Caco-2 (cell line): ENCODE data around the gene TPM2. TPM values are rescaled to one million over a fixed set of nuclear protein-coding genes. Genes with fewer than 3 reads are reported as not detected.
"Not testable (repeated sequence)": the region's sequence is repeated elsewhere in the genome, so short reads cannot be mapped to it uniquely, and the experiment has no call there.

Source experiments
- BruUV-seq: library from RNA; stranded (reverse); fragments of 400-500 nt; replicated peaks from 2 replicates; lab custom pipeline; 2021; lab: Mats Ljungman, UMichigan
- CTCF ChIA-PET: fragments of 300-600 bp; sonication (Branson Sonifier 250); formaldehyde crosslinking; loops from one replicate; lab custom pipeline; 2022; ENCODE audit warnings: antibody characterized with exemption; lab: Charles Lee
- POLR2A ChIA-PET: fragments of 300-600 bp; sonication (Branson Sonifier 250); formaldehyde crosslinking; loops from one replicate; lab custom pipeline; 2022; ENCODE audit warnings: antibody characterized with exemption; lab: Charles Lee
- DNase-seq, 2 experiments: peaks; one replicate each; pipeline versions ENCODE4 v3.0.0 to v3.0.0-alpha.2; 2020 to 2022
- H3K27me3 ChIP-seq: replicated peaks from 2 replicates; pipeline ENCODE4 v1.6.0; 2011; ENCODE audit warnings: low read length; ENCODE audit not compliant: control insufficient read depth, insufficient read depth
- H3K36me3 ChIP-seq: 2 replicates; pipeline ENCODE4 v1.5.1; 2011; ENCODE audit warnings: low read length; ENCODE audit not compliant: control insufficient read depth, insufficient read depth
- H3K4me1 ChIP-seq: fragments of 250-450 bp; sonication (Bioruptor Pico); 2 replicates; pipeline ENCODE4 v1.5.1; 2020; ENCODE audit warnings: mild to moderate bottlenecking
- H3K4me3 ChIP-seq: 2 replicates; pipeline ENCODE4 v1.5.1; 2011; ENCODE audit warnings: low read depth, mild to moderate bottlenecking, control low read depth, low read length
- H3K9me3 ChIP-seq: fragments of 250-450 bp; sonication (Bioruptor Pico); 2 replicates; pipeline ENCODE4 v1.5.1; 2020; ENCODE audit warnings: mild to moderate bottlenecking, moderate library complexity
- H3K27ac Mint-ChIP-seq: one replicate; pipeline ENCODE4 v1.8.0; 2022; ENCODE audit warnings: mixed read lengths; ENCODE audit not compliant: unreplicated experiment
- H3K27me3 Mint-ChIP-seq: one replicate; pipeline ENCODE4 v1.8.0; 2022; ENCODE audit warnings: mixed read lengths; ENCODE audit not compliant: insufficient read depth, unreplicated experiment
- H3K36me3 Mint-ChIP-seq: one replicate; pipeline ENCODE4 v1.8.0; 2022; ENCODE audit warnings: mild to moderate bottlenecking, mixed read lengths; ENCODE audit not compliant: insufficient read depth, unreplicated experiment
- H3K4me1 Mint-ChIP-seq: one replicate; pipeline ENCODE4 v1.8.0; 2022; ENCODE audit warnings: low read depth, mixed read lengths; ENCODE audit not compliant: unreplicated experiment
- H3K4me3 Mint-ChIP-seq: one replicate; pipeline ENCODE4 v1.8.0; 2022; ENCODE audit warnings: mild to moderate bottlenecking, moderate library complexity, mixed read lengths; ENCODE audit not compliant: unreplicated experiment
- H3K9me3 Mint-ChIP-seq: one replicate; pipeline ENCODE4 v1.8.0; 2022; ENCODE audit warnings: mixed read lengths; ENCODE audit not compliant: unreplicated experiment
- intact Hi-C: fragments of 100-400 bp; cut with micrococcal nuclease; formaldehyde crosslinking; loops from one replicate; pipeline ENCODE4 v1.10.0; 2022; ENCODE audit not compliant: unreplicated experiment
- total RNA-seq: library from RNA; stranded (reverse); gene quantifications from 2 replicates; pipeline ENCODE4 v1.2.3, GENCODE V29; 2022
- TF ChIP-seq, protein P1 (sequence below), 2 experiments: fragments of 200-600 bp in 1 of 2; IDR thresholded peaks; 1 replicate in 1 of 2; 2 replicates in 1 of 2; pipeline versions ENCODE4 v1.5.1 to v1.8.0; 2011 to 2022; ENCODE audit warnings: antibody characterized with exemption in 1 of 2, control low read depth in 1 of 2, inconsistent platforms in 1 of 2, low read depth in 1 of 2, low read length in 1 of 2, mild to moderate bottlenecking in 1 of 2, moderate library complexity in 1 of 2; ENCODE audit not compliant: insufficient read depth in 1 of 2, severe bottlenecking in 1 of 2, unreplicated experiment in 1 of 2

The TPM2 gene
- total RNA-seq, 1 experiment from 2014 or later: 21.8 TPM

DNA sequence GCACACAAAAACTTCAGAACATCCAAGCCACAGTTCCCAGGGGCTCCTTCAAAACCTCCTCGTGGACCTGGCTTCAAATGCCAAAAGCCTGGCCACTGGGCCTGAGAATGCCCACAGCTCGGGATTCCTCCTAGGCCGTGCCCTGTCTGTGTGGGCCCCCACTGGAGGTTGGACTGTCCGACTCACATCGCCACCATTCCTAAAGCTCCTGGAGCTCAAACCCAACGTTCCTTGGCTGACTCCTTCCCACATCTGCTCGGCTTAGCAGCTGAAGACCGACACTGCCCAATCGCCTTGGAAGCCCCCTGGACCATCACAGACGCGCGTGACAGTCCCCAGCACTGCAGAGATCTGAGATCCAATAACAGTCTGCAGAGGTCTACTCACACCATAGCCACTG is 46.7 kb downstream of the TPM2 start:
- no TSS peak for BruUV-seq
- ChIA-PET CTCF (no interaction called here), POLR2A (no interaction called here)
- Mint-ChIP-seq H3K27me3 (no peaks in the 10 kb centered on the region), H3K9me3 (no peaks in the 10 kb centered on the region), H3K4me3 (no peak overlapping the region), H3K4me1 (peaks cover 10% of the 10 kb centered on the region), H3K36me3 (peaks cover 13% of the 10 kb centered on the region), H3K27ac (no peak overlapping the region)
- no peak overlapping the region for H3K4me3 ChIP-seq
- intact Hi-C loops: no loop called here
- no peak for DNase-seq
- no peaks in the 10 kb centered on the region for H3K9me3 ChIP-seq
- TF ChIP-seq, protein P1, sequence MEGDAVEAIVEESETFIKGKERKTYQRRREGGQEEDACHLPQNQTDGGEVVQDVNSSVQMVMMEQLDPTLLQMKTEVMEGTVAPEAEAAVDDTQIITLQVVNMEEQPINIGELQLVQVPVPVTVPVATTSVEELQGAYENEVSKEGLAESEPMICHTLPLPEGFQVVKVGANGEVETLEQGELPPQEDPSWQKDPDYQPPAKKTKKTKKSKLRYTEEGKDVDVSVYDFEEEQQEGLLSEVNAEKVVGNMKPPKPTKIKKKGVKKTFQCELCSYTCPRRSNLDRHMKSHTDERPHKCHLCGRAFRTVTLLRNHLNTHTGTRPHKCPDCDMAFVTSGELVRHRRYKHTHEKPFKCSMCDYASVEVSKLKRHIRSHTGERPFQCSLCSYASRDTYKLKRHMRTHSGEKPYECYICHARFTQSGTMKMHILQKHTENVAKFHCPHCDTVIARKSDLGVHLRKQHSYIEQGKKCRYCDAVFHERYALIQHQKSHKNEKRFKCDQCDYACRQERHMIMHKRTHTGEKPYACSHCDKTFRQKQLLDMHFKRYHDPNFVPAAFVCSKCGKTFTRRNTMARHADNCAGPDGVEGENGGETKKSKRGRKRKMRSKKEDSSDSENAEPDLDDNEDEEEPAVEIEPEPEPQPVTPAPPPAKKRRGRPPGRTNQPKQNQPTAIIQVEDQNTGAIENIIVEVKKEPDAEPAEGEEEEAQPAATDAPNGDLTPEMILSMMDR (IDR thresholded peaks at IDR 0.05; ENCODE audit: insufficient read depth in 1 of 2, low read depth in 1 of 2, low read length in 1 of 2, severe bottlenecking in 1 of 2, unreplicated experiment in 1 of 2): no peak
- no peaks in the 10 kb centered on the region; the same call in 1 of the 2 replicates for H3K4me1 ChIP-seq
- H3K36me3 ChIP-seq: no peaks in the 10 kb centered on the region
- H3K27me3 ChIP-seq: no peaks in the 10 kb centered on the region

DNA sequence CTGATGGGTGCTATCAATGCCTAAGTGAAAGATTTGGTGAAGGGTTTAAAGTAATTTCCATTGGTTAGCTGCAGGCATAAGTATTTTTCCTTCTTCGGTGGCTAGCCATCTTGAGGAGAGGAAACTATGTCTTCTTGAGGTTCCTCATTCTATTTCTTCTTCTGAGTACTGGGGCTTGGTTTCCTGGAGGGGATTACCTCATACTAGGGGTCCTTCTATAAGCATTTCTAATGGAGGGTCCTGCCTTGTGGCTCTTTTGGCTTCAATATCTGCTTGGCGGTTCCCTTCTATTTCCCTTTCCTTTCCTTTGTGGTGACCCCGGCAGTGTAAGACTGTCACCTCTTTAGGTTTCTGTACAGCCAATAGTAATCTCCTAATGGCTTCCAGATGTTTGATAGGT is 48.2 kb downstream of the TPM2 start:
- POLR2A ChIA-PET, H3K27ac Mint-ChIP-seq, H3K27me3 Mint-ChIP-seq, BruUV-seq, H3K27me3 ChIP-seq, DNase-seq, intact Hi-C loops, H3K4me1 Mint-ChIP-seq, H3K4me1 ChIP-seq, CTCF ChIA-PET, H3K9me3 ChIP-seq, H3K4me3 Mint-ChIP-seq, H3K4me3 ChIP-seq, H3K9me3 Mint-ChIP-seq, H3K36me3 ChIP-seq: not testable (repeated sequence)
- H3K36me3 Mint-ChIP-seq: peaks cover 12% of the 10 kb centered on the region

DNA sequence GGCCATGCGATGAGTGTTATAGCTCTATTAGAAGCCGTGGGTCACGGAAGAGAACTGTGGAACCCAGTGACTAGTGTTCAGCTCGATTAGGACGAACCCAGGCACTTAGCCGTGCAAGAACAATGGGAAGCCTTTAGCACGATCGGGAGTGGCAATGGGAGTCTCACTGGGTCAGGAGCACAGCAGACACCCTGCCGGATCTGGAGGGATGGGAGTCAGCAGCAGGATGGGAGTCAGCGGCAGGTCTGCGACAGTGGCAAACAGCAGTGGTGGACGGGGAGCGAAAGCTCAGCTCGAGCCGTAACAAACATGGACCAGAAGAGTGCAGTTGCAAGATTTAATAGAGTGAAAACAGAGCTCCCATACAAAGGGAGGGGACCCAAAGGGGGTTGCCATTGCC is 49.3 kb downstream of the TPM2 start:
- H3K4me3 ChIP-seq, intact Hi-C loops, H3K4me1 Mint-ChIP-seq, H3K27ac Mint-ChIP-seq, H3K4me1 ChIP-seq, H3K36me3 ChIP-seq, H3K4me3 Mint-ChIP-seq, BruUV-seq, H3K36me3 Mint-ChIP-seq, H3K27me3 ChIP-seq, CTCF ChIA-PET, DNase-seq, H3K27me3 Mint-ChIP-seq, H3K9me3 ChIP-seq, H3K9me3 Mint-ChIP-seq: not testable (repeated sequence)
- POLR2A ChIA-PET: interaction anchor here (0.7 kb wide), 1 partner anchor 1401 kb away, joined by 3 read pairs; no protein-coding TSS in a partner anchor

DNA sequence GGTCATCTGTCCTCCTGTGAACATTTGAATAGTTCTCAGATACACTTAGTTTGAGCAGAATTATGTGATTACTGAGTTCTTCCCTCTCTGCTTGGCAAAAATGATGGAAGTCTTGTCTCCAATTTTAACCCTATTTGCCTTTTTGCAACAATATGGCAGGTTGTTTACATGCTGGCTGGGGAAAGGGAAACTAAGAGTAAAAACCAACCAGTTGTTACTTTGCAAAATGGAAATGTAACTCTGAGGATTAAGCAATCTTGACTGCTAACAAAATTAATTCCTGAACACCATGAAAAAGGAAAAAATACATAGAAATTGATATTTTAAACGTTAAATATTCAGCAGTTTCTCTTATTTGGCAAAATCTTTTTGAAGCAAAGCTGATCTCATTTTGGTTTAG is 50.1 kb downstream of the TPM2 start:
- Mint-ChIP-seq H3K27me3 (no peaks in the 10 kb centered on the region), H3K4me3 (no peak overlapping the region), H3K9me3 (no peaks in the 10 kb centered on the region), H3K4me1 (no peaks in the 10 kb centered on the region), H3K36me3 (peaks cover 6% of the 10 kb centered on the region), H3K27ac (no peak overlapping the region)
- Histone ChIP-seq H3K9me3 (no peaks in the 10 kb centered on the region), H3K4me1 (no peaks in the 10 kb centered on the region), H3K4me3 (no peak overlapping the region), H3K27me3 (no peaks in the 10 kb centered on the region), H3K36me3 (no peaks in the 10 kb centered on the region)
- POLR2A ChIA-PET: no interaction called here
- DNase-seq: no peak
- no TSS peak for BruUV-seq
- TF ChIP-seq, protein P1 (IDR thresholded peaks at IDR 0.05; ENCODE audit: insufficient read depth in 1 of 2, low read depth in 1 of 2, low read length in 1 of 2, severe bottlenecking in 1 of 2, unreplicated experiment in 1 of 2): no peak
- CTCF ChIA-PET: interaction anchor here (0.5 kb wide), 1 partner anchor 150 kb away, joined by 7 read pairs; the partner anchor contains the start of gene RUSC2
- intact Hi-C loops: no loop called here

DNA sequence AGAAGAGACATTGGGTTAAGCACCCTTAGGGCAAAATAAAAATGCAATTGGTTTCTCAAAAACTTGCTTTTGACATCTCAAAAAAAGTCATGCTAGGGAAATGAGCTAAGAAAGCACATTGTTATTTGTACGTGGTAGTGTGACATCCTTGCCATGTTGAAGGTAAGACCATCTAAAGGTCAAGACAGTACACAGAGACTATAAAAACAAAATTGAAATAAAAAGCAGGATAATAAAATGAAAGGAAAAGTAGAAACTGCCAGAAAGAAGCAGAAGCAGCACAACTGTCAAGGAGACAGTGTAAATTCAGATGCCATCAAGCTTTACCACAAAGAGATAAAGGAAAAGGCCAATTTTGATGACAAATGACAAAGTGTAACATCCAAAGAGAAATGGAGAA is 50.5 kb downstream of the TPM2 start:
- H3K4me1 ChIP-seq, H3K27me3 Mint-ChIP-seq, H3K9me3 Mint-ChIP-seq, H3K4me3 Mint-ChIP-seq, H3K27ac Mint-ChIP-seq, H3K4me1 Mint-ChIP-seq, H3K4me3 ChIP-seq, H3K27me3 ChIP-seq, BruUV-seq, POLR2A ChIA-PET, H3K36me3 ChIP-seq, intact Hi-C loops, CTCF ChIA-PET, DNase-seq, H3K36me3 Mint-ChIP-seq, H3K9me3 ChIP-seq: not testable (repeated sequence)

DNA sequence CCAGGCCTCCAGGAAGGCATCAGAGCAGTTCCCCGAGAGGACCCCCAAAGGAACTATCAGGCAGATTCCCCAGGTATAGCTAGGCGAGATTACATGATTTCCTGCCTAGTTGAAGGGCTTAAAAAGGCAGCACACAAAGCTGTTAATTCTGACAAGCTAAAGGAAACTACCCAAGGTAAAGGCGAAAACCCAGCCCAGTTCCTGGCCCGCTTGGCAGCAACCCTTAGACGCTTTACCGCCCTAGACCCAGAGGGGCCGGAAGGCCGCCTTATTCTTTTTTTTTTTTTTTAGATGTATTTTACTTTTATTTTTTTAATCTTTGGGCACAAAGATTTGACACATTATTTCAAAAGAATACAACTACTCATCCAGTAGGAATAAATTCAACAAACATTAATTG is 51.0 kb downstream of the TPM2 start:
- H3K36me3 Mint-ChIP-seq, H3K27me3 Mint-ChIP-seq, H3K4me1 ChIP-seq, BruUV-seq, H3K9me3 ChIP-seq, H3K27ac Mint-ChIP-seq, H3K4me3 Mint-ChIP-seq, H3K4me1 Mint-ChIP-seq, POLR2A ChIA-PET, H3K27me3 ChIP-seq, H3K4me3 ChIP-seq, H3K36me3 ChIP-seq, H3K9me3 Mint-ChIP-seq, DNase-seq, CTCF ChIA-PET, intact Hi-C loops: not testable (repeated sequence)
